Glomerular endothelial cell (primary cell): ENCODE data around the gene PFKP. TPM values are rescaled to one million over a fixed set of nuclear protein-coding genes. Genes with fewer than 3 reads are reported as not detected.

Experiments used
- DNase-seq: peaks from one replicate; pipeline ENCODE4 v3.0.0-alpha.2; 2011; ENCODE audit warnings: low read depth, low spot score; ENCODE audit errors: extremely low read depth
- total RNA-seq: library from RNA; depleted of rRNA; stranded (reverse); fragments of >200 nt; gene quantifications from 2 replicates; pipeline ENCODE4 v1.2.3, GENCODE V29; 2015

The PFKP gene
- total RNA-seq, 1 donor from 2014 or later = 273 TPM

DNA sequence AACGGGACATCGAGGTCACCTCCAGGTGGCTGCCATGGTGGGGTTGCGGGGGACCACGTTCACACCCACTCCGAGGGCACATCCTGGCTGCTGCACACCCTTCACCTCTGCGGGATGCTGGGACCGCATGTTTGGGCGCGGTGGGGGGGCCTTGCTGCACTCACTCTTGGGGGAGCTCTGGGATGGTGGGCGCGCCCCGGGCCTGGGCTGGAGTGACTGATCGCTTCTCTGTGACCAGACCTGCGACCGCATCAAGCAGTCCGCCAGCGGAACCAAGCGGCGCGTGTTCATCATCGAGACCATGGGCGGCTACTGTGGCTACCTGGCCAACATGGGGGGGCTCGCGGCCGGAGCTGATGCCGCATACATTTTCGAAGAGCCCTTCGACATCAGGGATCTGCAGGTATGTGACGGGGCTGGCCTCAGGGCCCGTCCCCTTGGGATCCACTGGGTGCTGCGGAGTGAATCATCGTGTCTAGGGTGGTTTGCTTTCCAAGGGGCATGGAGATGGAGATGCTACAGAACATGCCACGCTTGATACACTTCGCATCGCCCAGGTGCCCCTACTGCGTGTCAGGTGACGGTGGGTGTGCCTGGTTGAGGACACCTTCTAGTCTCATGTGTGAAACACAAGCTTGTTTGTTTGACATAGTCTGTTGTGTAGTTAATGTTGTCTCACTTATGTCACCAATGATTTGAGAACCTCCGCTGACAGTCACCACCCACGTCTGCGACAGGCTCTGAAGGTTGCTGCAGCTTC, 62.4 kb downstream of the PFKP start:
- no peak for DNase-seq

- no peak for DNase-seq
These were observed 63.8 kb downstream of the PFKP start for GRCh38 chr10:3131098-3131497.

GRCh38 chr10:3132036-3133025, 65.0 kb downstream of the PFKP start:
- DNase-seq = no peak

DNA sequence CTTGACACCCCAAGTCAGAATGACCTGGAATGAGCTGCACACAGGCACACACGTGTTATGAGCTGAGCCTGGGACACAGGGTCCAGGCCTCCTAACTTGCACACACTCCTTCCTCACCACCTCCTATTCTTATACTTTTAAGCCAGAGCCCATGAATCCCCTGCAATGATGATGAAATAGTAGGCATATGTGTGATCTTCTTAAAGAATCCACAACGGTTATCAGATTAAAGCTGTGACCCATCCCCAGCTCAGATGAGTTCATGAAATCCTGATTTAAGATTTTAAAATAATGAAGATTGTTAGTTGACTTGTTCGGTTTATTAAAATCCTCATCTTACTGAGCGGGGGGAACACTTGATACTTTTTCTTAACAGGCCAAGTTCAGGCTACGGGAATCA, 66.6 kb downstream of the PFKP start:
- DNase-seq = no peak

DNA sequence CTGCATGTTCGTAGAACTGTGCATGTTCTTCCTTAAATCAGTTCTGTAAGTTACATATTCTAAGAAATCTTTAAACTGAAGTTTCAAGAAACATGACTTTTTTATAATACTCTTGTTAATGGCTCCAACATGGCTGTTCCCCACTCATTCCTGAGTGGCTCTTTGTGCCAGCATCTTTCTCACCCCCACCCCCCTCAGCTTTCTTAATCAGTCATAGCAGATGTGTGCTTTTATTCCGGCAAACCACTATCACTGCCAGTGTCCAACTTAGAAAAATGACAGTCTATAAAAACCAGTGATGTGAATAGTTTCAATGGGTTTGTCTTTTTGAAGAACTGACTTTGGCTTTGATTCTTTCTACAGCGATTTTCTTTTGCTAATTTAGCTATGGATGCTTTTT, 67.7 kb downstream of the PFKP start:
- no peak for DNase-seq

DNA sequence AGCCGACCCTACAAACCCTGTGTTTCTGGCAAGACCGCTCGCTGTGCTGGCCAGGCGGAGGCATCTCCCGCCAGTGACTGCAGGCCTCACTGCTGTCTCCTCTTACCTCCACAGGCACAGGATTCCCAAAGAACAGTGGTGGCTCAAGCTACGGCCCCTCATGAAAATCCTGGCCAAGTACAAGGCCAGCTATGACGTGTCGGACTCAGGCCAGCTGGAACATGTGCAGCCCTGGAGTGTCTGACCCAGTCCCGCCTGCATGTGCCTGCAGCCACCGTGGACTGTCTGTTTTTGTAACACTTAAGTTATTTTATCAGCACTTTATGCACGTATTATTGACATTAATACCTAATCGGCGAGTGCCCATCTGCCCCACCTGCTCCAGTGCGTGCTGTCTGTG, 69.0 kb downstream of the PFKP start:
- no peak for DNase-seq

DNA sequence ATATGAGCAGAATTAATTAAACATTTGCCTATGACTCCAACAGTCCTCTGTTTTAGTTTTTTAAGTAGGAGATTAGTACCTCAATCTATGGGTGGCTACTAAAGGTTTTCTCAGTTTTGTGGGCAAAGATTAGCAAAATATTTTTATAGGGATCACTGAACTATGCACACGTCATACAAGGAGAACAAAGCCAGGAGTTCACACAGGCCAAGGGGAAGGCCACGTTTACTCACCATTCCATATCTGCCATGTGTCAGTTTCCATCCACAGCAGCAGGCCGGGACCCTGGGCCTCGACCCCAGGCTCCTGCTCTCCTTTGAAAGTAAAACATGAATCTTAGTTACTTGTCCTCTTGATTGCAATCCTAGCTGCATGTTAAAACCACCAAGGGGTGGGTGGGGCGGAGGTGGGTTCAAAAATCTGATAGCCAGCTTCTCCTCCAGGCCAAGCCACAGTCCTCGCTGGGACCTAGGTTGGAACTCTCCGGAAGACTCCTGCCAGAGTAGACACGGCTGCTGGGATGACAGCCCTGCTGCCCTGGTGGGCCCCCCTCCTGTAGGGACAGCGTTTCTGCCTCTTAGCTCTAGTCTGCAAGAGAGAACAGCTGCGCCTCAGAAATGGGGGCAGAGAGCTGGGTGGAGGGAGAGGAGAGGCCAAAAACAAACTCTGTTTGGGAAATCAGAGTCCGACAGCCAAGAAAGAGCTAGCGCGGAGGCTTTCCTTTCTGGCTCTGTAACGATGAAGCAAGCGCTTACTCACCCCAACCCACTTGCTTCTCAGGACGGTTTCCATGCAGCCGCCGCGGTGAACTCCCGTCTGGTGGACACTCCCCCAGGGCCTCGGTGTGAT, 69.6 kb downstream of the PFKP start:
- no peak for DNase-seq

- DNase-seq = no peak
These were observed 70.8 kb downstream of the PFKP start for GRCh38 chr10:3137958-3138726.

DNA sequence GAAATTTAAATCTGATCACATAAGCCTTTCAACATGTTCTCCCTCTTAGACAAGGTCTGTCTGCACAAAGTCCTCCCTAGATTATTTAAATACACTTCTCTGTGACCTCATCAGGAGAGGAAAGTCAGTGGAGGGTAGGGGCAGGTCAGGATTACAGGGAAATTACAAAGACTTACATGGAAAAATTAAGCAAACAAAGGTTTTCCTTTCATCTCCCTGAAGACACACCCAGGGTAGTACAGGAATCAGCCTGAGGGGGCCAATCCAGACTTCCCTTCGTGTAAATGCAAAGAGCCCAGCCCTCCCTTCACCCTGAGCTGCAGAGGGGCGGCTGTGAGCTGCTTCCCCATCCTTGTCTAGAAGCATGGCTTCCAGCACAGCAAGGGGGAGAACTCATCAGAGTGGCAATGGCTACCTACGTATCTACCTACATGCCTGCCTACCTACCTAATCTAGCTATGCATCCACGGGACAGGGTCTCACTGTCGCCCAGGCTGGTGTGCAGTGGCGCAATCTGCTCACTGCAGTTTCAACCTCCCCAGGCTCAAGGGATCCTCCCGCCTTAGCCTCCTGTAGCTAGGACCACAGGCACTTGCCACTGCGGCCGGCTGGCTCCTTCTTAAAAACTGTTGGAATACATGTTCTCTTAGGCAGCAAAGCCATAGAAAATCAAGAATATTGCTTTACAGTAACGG, 72.0 kb downstream of the PFKP start:
- DNase-seq = no peak

DNA sequence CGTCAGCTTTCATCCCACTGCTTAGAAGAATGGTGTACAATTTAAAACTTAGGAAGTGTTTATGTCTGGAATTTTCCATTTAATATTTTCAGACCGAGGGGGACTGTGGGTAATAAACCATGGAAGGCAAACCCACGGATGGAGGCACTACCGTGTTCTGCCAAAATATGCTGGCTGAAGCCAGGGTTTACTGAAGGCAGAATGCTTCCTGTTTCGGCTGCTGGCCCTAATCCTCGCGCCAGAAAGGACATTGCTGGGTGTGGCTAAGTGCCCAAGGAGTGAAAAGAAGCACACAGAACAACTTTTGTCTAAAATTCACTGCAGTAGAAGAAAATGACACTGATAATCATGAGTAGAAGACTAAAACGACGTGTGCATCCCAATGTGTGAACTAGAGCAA, 72.9 kb downstream of the PFKP start:
- DNase-seq = no peak

- peak; percentile 10 for DNase-seq
These were observed 74.1 kb downstream of the PFKP start for GRCh38 chr10:3141351-3142005.

GRCh38 chr10:3142146-3142875, 75.0 kb downstream of the PFKP start:
- DNase-seq = no peak

DNA sequence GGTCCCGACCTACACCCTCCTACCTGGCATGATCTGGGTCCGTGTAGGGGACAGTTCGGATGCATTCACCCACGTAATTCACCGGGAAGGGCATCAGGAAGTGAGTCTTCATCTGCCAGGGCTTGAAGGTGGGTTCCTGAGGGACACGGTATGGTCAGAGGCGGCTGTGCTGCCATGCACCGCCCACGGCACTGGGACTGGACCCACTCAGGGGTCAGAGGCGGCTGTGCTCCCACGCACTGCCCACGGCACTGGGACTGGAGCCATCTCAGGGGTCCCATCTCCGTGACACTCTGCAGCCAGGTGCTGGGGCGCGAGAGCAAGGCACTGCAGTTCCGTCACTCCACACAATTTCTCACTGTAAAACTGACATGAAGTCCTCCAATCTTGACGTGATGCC, 76.0 kb downstream of the PFKP start:
- no peak for DNase-seq

DNA sequence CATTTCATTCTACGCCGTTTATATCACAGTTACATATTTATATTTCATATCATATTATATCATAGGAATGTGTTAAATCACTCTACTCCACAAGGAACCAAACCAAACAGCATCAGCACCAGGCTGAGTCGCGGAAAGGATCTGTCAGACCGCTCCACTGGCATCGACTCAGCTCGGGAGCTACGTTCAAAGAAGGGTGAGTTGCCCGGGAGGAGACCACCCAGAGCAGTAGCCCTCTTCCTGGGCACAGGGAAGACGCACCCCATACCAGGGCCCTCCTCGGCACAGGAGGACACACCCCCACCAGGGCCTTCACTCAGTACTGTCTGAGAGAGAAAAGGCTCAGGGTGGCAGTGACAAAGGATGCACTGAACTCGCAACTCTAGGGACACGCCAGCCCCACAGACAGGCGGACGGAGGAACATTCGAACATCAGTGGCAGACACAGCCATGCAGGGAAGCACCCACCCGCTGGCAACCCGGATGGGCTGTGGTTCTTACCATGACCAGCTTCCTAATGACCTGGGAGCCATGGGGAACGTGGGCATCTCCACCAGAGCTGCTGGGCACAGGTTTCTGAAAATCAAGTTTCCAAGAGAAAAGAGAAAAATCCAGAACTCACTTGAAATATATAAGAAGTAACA, 76.6 kb downstream of the PFKP start:
- DNase-seq = no peak

DNA sequence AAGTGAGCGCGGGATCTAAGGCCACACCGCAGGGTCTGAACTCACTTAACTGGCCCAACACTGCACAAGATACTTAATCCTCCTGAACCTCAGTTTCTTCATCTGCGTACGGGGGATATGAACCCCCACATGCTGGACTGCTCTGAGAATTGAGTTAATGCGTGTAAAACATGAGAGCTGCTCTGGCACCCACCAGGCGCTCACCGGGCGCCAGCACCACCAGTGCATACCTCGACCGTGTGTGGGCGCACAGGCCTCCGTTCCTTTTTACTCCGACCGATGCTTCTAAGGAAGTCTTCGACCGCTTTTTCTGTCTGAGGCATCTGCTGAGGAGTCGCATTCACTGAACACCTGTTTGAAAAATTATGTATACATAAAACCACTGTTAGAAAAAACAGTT, 78.0 kb downstream of the PFKP start:
- no peak for DNase-seq

DNA sequence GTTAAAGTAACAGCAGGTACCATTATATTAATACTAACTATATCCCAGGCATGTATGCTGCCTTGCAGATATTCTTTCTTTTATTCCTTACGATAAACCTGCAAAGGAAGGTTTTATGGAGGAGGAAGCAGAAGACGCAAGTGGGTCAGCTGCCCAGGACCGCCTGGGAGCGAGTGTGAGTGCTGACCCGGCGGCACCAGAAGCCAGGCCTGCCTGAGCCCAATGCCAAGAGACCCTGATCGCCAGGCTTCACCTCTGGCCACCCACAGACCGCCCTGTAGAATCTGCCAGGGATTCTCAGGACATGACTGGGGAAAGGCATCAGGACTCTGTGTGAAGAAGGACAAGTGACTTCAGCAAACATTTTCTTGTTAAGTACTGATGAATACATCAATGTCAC, 78.9 kb downstream of the PFKP start:
- DNase-seq = no peak

DNA sequence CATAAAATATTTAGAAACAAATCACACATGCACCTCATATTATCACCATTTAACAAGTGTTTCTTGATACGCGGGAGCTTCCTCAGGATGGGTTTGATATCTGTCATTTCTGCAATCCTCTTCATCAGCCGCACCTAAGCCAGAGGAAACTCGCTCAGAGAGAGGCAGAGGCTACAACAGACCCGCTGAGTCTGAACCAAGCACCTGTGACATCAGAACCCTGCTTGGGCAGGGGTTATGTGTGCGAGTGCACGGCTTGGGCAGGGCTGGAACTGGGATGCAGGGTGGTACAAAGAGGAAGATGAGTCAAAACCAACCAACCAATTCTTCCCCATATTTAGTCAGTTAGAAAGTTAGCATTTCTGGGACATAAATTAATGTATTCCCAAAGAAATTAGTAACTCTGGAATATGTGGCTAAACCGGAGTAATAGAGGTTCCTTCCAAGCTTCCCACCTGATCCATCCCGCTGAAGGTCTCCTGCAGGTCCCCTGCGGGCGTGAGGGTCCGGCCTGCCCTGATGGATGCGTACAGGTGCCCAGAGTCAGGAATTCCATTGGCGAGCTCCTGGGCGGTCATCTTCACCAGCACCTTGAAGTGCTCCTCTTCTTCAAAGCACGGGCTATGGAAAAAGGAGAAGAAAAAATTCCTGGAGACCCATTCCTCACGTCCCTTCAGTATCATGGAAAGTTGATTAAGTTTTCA, 79.9 kb downstream of the PFKP start:
- DNase-seq = no peak
